GM18951 (cell line): ENCODE results near the gene OVCA2.

ENCODE experiments used
- POLR2A ChIP-seq: IDR thresholded peaks from 4 replicates; pipeline ENCODE4 v1.6.1; 2011; ENCODE audit warnings: mild to moderate bottlenecking; ENCODE audit not compliant: insufficient read length, insufficient read depth; ENCODE audit errors: extremely low read depth
- in situ Hi-C: fragments of 300-500 bp; cut with MboI; formaldehyde crosslinking; loops from one replicate; pipeline ENCODE4 v1.12.0; 2022; ENCODE audit warnings: low sequenced_read_pairs, mixed read lengths, inconsistent platforms; ENCODE audit not compliant: unreplicated experiment

The OVCA2 gene

DNA sequence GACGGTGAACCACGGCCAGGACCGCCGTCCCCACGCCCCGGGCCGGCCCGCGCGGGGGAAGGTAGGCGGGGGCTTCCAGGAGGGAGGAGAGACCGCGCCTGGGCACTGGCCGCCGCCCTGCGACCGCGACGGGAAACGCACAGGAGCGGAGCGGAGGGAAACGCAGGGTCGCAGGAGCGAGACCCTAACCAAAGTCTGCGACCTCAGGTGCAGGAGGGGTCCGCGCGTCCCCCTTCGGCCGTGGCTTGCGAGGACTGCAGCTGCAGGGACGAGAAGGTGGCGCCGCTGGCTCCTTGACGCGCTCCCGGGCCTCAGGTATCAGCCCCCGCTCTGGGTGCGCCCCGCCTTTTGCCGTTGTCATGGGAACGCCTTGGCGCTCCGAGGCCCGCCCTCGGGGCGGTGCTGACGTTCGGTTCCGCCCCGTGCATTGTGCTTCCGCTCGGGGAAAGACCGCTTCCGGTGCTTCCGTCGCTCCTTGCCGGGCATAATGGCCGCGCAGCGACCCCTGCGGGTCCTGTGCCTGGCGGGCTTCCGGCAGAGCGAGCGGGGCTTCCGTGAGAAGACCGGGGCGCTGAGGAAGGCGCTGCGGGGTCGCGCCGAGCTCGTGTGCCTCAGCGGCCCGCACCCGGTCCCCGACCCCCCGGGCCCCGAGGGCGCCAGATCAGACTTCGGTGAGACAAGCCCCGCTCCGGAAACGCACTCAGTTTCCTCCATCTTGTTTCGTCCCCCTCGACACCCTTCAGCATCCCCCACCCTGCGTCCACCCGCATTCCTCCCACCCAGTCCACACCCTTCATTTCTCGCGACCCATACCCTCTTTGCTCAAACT, at the start of gene OVCA2:
TSS of gene OVCA2 (plus strand) at position 462 of the 829 bp plus-strand sequence. CDS start at position 488, 26 bp downstream.
- in situ Hi-C loops: loop anchor here (25.0 kb wide), 1 partner anchor 329 kb away; the partner anchor contains the start of genes TLCD2 and WDR81
- peak; percentile 84 for TF ChIP-seq POLR2A

DNA sequence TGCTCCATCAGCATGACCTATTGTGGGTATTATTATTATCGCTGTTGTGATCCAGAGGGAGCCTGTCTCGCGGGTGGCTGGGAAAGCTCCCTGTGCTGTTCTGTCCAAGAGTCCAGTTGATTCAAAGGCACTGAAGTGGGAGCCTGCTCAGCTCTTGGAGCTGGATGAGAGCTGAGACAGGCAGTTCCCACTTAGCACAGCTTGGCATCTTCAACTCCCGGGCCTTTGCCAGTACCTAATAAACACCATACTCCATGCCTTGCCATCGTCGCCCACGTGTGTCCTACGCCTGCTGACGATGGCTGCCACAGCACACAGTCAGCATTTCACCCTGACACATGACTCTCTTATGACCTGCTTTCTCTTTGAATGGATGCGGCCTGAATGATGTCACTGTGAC, 49.3 kb upstream of the OVCA2 start:
- in situ Hi-C loops: no loop called here
- no peak for TF ChIP-seq POLR2A

GRCh38 chr17:1994707-1995106, 47.1 kb upstream of the OVCA2 start:
- in situ Hi-C loops: no loop called here
- no peak for TF ChIP-seq POLR2A

DNA sequence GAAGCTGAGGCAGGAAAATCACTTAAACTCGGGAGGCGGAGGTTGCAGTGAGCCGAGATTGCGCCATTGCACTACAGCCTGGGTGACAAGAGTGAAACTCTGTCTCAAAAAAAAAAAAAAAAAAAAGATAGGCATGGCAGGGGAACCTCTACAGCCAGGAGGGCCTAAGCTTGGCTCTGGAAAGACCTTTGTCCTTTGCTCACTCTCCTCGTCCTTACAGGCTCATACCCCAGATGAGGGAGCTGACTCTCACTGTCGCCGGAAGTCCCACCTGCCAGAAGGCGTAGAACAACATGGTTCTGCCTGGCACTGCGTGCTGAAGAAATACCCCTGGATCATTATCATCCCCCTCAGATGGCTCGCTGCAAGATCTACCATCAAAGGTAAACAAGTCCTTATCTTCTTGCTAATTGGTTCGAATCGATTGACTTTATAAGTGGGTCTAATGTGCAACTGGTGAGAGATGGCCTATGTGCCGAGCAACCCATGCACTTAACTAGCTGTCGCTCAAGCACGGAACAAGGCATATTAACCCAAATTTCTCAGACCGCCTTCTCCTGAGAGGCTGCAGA, 46.4 kb upstream of the OVCA2 start:
- no peak for TF ChIP-seq POLR2A

DNA sequence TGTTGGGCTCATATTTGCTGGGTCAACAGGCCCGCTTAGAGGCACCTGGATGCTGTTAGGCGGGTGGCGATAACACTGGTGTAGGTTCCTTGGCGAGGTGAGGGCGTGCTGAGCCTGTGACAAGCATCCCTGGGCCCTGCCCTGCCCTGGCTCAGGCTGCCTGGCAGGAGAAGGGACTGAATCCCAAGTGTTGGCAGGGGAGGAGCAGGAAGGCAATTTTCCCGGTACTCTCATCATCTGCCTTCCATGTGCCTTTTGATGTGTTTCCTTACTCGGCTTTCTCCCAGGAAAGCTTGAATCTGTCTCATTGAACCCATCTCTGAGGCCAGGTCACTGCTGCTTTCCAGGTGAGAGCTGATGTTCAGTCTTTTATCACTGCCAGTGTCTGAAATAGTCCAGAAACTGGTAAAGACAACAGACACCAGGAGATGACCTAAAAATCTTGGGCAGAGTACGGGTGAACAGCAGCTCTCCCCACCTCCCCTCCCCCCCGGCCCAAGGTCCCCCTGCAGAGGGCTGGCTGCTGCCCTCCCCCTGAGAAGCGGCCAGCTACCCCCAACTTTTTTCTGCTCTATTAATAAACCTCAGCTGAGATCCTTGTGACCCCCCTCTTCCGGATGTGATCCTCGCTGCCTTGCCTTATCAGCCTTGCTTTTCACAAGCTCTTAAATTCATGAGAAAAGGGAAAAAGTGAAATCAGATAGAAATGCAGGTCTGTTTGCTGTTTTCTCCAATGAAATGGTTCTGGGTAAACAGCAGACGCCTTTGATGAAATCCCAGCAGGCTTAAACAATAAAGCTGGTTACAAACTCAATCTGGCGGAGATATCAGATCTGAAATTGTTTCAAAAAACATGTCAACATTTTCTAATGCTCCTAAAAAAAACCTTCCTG, 45.7 kb upstream of the OVCA2 start:
- TF ChIP-seq POLR2A: no peak
- in situ Hi-C loops: no loop called here

More for the DNA sequence above, 46.4 kb upstream of the OVCA2 start:
- in situ Hi-C loops: no loop called here

- in situ Hi-C loops: no loop called here
- TF ChIP-seq POLR2A: no peak
Observed at GRCh38 chr17:1996800-1997288, 45.0 kb upstream of the OVCA2 start.

DNA sequence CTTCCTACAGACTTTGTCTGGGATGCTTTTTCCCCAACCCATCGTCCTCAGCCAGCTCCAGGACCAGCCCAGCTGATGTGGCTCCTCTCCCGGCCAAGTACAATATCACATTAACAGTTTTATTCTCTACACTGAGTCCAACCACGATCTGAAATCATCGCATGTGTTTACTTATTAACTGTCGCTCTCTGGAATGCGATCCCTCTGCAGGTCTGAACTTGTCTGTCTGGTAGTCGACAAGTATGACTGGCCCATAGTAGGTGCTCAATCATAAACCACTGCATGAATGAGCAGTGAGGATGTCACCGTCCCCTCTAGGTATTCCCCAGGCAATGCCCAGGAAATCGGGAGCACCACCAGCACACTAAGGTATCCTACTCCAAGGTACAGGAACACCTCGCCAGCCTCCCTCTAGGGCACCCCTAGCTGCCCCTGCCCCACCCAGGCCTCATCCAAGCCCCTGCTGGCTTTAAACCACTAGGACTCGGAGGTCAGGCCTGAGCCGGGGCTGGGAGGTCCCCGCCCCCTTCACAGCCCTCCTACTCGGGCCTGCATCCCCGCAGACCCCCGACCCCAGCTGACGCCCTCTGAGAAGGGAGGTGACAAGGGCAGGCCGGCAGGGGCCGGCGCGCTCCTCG, 44.4 kb upstream of the OVCA2 start:
- in situ Hi-C loops: no loop called here
- no peak for TF ChIP-seq POLR2A

DNA sequence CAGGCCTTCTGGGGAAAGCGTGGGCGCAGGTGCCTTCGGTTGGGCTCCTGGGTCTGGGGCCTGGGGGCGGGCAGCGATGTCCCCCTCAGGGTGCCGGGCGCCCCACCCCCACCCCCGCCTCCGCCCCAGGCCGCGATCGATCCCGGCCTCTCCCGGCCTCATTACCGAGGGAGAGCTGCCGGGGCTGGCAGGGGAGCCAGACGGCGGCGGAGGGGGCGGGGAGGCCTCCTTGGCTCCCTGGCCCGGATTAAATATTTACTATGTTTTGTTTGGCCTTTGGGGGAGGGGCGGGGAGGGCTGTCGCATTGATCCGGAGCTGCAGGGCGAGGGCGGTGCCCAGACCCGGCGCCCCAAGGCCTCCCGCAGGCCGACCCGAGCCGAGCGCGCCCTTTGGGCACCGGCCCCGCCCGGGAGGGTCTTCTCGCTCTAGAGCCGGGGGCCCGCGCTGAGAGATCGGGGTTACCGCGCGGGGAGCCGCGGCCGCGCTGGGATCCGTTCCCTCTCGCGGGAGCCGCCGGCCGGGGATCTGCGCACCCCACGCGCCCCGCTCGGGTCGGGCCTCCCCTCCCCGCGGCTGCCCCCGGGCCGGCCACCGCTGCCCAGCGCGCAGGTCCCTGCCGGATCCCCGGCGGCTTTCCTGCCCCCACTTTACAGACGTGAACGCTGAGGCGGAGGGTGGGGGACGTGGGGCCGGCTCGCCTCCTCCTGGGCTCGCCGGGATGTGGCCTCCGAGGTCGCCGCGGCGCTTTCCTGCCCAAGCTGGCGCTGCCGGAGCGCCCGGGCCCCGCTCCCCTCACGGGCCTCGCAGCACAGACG, 43.7 kb upstream of the OVCA2 start:
- in situ Hi-C loops: no loop called here
- TF ChIP-seq POLR2A: no peak

DNA sequence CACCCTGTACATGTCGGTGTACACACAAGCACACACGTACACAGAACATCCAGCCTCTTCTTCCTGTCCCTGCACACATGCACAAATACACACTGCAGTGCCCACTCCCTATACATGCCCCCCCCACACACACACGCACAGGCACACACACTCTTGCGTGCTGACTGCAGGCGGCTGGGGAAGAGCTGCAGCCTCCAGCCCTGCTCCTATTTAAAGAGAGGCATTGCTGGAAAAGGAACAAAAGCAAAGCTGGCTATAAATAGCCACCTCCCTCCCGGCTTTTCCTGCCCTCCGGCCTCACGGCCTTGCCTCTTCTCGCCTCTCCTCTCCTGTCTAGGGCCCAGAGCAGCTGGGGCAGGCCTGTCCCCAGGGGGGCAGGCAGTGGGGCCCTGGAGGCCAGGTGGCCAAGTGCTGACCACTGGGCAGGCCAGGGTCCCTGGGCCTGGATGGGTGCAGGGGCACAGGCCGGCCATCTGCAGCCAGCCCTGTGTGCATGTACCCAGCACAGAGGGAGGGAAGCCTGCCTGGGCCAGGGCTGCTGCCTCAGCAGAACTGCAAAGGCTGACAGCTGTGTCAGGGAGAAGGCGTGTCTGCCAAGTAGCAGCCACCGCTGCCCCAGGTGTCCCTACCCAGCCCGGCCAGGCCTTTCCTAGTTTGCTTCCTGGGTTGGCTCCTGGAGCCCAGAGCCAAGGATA, 42.1 kb upstream of the OVCA2 start:
- in situ Hi-C loops: no loop called here
- TF ChIP-seq POLR2A: no peak

GRCh38 chr17:2002767-2003329, 39.0 kb upstream of the OVCA2 start:
- TF ChIP-seq POLR2A: no peak
- in situ Hi-C loops: no loop called here

DNA sequence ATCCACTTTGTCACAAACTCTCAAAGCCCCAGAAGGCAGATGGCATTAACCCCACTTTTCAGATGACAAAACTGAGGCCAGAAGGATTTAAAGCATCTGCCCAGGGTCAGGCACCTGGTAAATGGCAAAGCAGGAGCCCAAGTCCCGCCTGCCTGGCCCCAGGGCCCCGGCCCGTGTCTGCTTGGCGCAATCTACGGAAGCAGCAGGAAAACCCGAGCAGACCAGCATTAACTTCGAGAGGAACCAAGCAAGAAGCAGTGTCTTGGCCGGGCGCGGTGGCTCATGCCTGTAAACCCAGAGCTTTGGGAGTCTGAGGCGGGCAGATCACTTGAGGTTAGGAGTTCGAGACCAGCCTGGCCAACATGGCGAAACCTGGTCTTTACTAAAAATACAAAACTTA, 38.3 kb upstream of the OVCA2 start:
- in situ Hi-C loops: no loop called here
- no peak for TF ChIP-seq POLR2A

GRCh38 chr17:2004435-2004952, 37.3 kb upstream of the OVCA2 start:
- in situ Hi-C loops: no loop called here

More at GRCh38 chr17:2004435-2004952, 37.3 kb upstream of the OVCA2 start:
- TF ChIP-seq POLR2A: no peak
